Astrocyte (in vitro differentiated cells and primary cell): Measurements from ENCODE around the gene BAHCC1.

Experiments
- EZH2 ChIP-seq: IDR thresholded peaks from 2 replicates; pipeline ENCODE4 v1.6.1; 2012; ENCODE audit warnings: mild to moderate bottlenecking, low read length, inconsistent platforms; ENCODE audit not compliant: insufficient read depth
- TF ChIP-seq, protein P1 (sequence below): IDR thresholded peaks from 2 replicates; pipeline ENCODE4 v1.5.1; 2011; ENCODE audit warnings: low read depth, mild to moderate bottlenecking, inconsistent platforms, low read length, moderate library complexity; ENCODE audit not compliant: insufficient read depth

DNA sequence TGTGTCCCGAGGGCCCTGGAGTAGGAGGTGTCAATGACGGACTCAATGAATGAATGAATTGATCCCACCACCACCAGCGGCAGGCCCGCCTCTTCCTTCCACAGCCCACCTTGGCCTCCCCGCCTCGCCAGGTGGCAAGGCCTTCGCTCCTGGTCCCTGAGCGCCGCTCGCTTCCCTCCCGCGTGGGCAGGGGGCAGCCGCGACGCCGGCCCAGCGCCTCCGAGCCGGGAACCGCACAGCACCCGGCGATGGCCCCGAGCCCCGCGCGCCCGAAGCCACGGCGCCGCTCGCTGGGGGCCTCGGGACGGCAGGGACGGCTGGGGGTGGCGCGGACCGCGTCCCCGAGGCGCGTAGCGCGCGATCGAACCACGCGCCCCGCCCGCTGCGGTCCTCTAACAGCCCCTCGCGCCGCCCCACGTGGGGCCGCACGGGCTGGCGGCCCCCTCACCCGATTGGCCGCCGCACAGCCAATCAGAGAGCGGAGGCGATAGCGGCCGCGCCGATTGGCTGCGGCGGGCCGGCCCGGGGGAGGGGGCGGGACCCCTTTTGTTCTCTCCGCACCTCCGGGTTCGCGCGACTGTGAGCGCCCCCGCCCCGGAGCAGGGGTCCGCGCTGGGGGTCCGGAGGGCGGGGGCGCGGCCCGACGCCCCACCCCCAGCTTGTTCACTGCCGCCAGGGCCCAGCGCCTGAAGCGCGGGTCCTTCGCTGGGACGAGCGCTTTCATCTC, 86.0 kb downstream of the BAHCC1 start:
- TF ChIP-seq, protein P1, sequence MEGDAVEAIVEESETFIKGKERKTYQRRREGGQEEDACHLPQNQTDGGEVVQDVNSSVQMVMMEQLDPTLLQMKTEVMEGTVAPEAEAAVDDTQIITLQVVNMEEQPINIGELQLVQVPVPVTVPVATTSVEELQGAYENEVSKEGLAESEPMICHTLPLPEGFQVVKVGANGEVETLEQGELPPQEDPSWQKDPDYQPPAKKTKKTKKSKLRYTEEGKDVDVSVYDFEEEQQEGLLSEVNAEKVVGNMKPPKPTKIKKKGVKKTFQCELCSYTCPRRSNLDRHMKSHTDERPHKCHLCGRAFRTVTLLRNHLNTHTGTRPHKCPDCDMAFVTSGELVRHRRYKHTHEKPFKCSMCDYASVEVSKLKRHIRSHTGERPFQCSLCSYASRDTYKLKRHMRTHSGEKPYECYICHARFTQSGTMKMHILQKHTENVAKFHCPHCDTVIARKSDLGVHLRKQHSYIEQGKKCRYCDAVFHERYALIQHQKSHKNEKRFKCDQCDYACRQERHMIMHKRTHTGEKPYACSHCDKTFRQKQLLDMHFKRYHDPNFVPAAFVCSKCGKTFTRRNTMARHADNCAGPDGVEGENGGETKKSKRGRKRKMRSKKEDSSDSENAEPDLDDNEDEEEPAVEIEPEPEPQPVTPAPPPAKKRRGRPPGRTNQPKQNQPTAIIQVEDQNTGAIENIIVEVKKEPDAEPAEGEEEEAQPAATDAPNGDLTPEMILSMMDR = no peak
- TF ChIP-seq EZH2 = no peak
